ENCODE data around the gene RPS6KB2.
A peak's percentile ranks its signal among the peaks of the same experiment; 100 is the strongest.

The RPS6KB2 gene

GRCh38 chr11:67437082-67437808, 9.0 kb downstream of the RPS6KB2 start, which contains the start of gene PTPRCAP:
TSS of gene PTPRCAP (minus strand) at chr11:67437682. CDS start at chr11:67437619, 63 bp downstream.
- H3K4me3 ChIP-seq (replicated peaks; ENCODE audit: low read depth, low read length): no peak within 1 kb of the TSS
- DNase-seq (ENCODE audit: low read depth): no peak
- TF ChIP-seq CTCF (IDR thresholded peaks at IDR 0.05; ENCODE audit: low read length, missing control alignments): no peak

GRCh38 chr11:67437809-67438157, 9.5 kb downstream of the RPS6KB2 start:
- no peak for DNase-seq (ENCODE audit: low read depth)
- H3K4me3 ChIP-seq (replicated peaks; ENCODE audit: low read depth, low read length): no peak overlapping the region
- no peak for TF ChIP-seq CTCF (IDR thresholded peaks at IDR 0.05; ENCODE audit: low read length, missing control alignments)

- TF ChIP-seq CTCF (IDR thresholded peaks at IDR 0.05; ENCODE audit: low read length, missing control alignments): no peak
- no peak for DNase-seq (ENCODE audit: low read depth)
- H3K4me3 ChIP-seq (replicated peaks; ENCODE audit: low read depth, low read length): no peak overlapping the region
Observed at GRCh38 chr11:67438158-67438902, 10.0 kb downstream of the RPS6KB2 start.

GRCh38 chr11:67439321-67440228, 11.3 kb downstream of the RPS6KB2 start:
- no peak for DNase-seq (ENCODE audit: low read depth)
- no peak overlapping the region for H3K4me3 ChIP-seq (replicated peaks; ENCODE audit: low read depth, low read length)
- TF ChIP-seq CTCF (IDR thresholded peaks at IDR 0.05; ENCODE audit: low read length, missing control alignments): peak; percentile 13

- no peak for DNase-seq (ENCODE audit: low read depth)
- no peak overlapping the region for H3K4me3 ChIP-seq (replicated peaks; ENCODE audit: low read depth, low read length)
- TF ChIP-seq CTCF (IDR thresholded peaks at IDR 0.05; ENCODE audit: low read length, missing control alignments): no peak
Observed at GRCh38 chr11:67440229-67441097, 12.2 kb downstream of the RPS6KB2 start.

- TF ChIP-seq CTCF (IDR thresholded peaks at IDR 0.05; ENCODE audit: low read length, missing control alignments): no peak
- no peak overlapping the region for H3K4me3 ChIP-seq (replicated peaks; ENCODE audit: low read depth, low read length)
- DNase-seq (ENCODE audit: low read depth): no peak
Observed at GRCh38 chr11:67441098-67441563, 12.8 kb downstream of the RPS6KB2 start.

All from fibroblast of pulmonary artery (primary cell).